Measurements from ENCODE around the gene NDUFS5.
"Not testable (repeated sequence)": the region's sequence is repeated elsewhere in the genome, so short reads cannot be mapped to it uniquely, and the experiment has no call there.

- TF ChIP-seq MYC (IDR thresholded peaks at IDR 0.05; ENCODE audit: low read depth, low read length); CTCF (IDR thresholded peaks at IDR 0.05; ENCODE audit: low read depth, low read length); POLR2A (IDR thresholded peaks at IDR 0.05; ENCODE audit: extremely low read depth, insufficient read length): not testable (repeated sequence)
Measured at GRCh38 chr1:39071557-39071956, 45.4 kb downstream of the NDUFS5 start.

All from NB4 (cell line).